Neutrophil (primary cell): Measurements from ENCODE around the gene LENG1.

Experiments
- H3K27ac ChIP-seq: fragments of 200-600 bp; sonication (generic); 2 replicates; pipeline ENCODE4 v1.5.1; 2016; ENCODE audit warnings: mild to moderate bottlenecking, moderate library complexity
- H3K27me3 ChIP-seq: fragments of 200-600 bp; sonication (generic); 2 replicates; pipeline ENCODE4 v1.6.0; 2016; ENCODE audit warnings: mild to moderate bottlenecking
- H3K36me3 ChIP-seq: fragments of 200-600 bp; sonication (generic); 2 replicates; pipeline ENCODE4 v1.5.1; 2017
- H3K4me1 ChIP-seq, 2 experiments: fragments of 200-600 bp in 1 of 2; sonication (generic) in 1 of 2; 1 replicate in 1 of 2; 2 replicates in 1 of 2; pipeline versions ENCODE4 v1.5.1 to v1.6.1; 2013 to 2016; ENCODE audit warnings: low read depth in 1 of 2, low read length in 1 of 2, mild to moderate bottlenecking in 1 of 2, moderate library complexity in 1 of 2; ENCODE audit not compliant: control insufficient read depth in 1 of 2, insufficient read depth in 1 of 2
- H3K4me3 ChIP-seq, 2 experiments: fragments of 200-600 bp in 1 of 2; sonication (generic) in 1 of 2; 1 replicate in 1 of 2; 2 replicates in 1 of 2; pipeline ENCODE4 v1.5.1; 2013 to 2016; ENCODE audit warnings: low read depth in 1 of 2, low read length in 1 of 2, mild to moderate bottlenecking in 1 of 2, moderate library complexity in 1 of 2
- H3K9me3 ChIP-seq: fragments of 200-600 bp; sonication (generic); 2 replicates; pipeline ENCODE4 v1.5.1; 2016
- CTCF ChIP-seq: fragments of 200-600 bp; sonication (generic); IDR thresholded peaks from 2 replicates; pipeline ENCODE4 v1.5.1; 2016; ENCODE audit warnings: antibody characterized with exemption

Gene LENG1

DNA sequence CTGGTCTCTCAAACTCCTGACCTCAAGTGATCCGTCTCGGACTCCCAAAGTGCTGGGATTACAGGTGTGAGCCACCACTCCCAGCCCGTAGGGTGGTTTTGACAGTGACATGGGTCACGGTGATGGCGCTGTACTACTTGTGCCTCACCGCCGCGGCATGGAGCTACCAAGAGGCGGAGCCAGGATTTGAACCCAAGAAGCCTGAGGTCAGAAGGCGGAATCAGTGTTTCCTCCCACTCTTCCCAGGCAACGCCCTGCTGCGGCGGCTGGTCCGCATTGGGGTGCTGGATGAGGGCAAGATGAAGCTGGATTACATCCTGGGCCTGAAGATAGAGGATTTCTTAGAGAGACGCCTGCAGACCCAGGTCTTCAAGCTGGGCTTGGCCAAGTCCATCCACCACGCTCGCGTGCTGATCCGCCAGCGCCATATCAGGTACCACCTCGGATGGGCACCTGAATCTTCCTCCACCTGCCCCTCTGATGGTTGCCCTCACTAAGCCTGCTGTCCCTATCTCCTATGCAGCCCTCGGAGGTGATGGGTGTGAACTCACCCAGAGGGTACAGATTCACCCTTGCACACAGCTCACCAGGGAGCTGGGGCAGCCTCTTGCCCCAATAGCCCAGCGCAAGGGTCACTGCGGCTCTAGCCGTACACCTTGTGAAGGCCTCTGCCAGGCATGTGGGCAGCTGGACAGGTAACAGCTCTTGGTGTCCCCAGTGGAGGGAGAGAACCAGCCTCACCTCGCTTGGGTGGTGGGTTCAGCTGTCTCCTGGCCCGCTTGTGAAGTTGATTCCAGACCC, 46.7 kb upstream of the LENG1 start:
- Histone ChIP-seq H3K4me3 (peak overlapping the region; percentile 59 to 87), H3K27ac (peak overlapping the region; percentile 93), H3K9me3 (no peaks in the 10 kb centered on the region), H3K4me1 (peaks cover 97 to 99% of the 10 kb centered on the region in 2 experiments), H3K27me3 (no peaks in the 10 kb centered on the region), H3K36me3 (peaks cover 66% of the 10 kb centered on the region)
- TF ChIP-seq CTCF, result no peak

- peak overlapping the region; percentile 59 to 87 for H3K4me3 ChIP-seq
- no peaks in the 10 kb centered on the region for H3K9me3 ChIP-seq
- H3K4me1 ChIP-seq, result peaks cover 90 to 92% of the 10 kb centered on the region in 2 experiments
- peaks cover 69% of the 10 kb centered on the region for H3K36me3 ChIP-seq
- H3K27me3 ChIP-seq, result no peaks in the 10 kb centered on the region
- H3K27ac ChIP-seq, result peak overlapping the region; percentile 93
- TF ChIP-seq CTCF, result no peak
Measured at GRCh38 chr19:54204767-54205468, 45.4 kb upstream of the LENG1 start.

DNA sequence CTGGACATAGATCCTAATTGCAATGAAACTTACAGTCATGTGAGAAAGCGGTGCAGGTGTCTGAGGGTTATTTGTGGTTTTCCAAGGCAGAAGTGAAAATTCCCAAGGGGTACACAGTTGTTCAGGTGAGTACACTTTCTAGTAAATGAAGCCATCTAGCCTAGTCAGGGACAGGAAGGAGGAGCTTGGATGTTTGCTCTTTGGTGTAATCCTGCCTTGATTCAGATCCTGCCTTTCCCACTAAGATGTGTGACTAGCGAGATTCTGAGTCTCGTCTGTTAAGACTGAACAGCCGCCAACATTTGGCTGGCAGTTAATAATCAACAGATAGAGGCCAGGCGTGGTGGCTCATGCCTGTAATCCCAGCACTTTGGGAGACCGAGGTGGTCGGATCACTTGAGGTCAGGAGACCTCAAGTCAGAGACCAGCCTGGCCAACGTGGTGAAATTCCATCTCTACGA, 43.7 kb upstream of the LENG1 start:
- Histone ChIP-seq H3K36me3 (peaks cover 81% of the 10 kb centered on the region), H3K27me3 (no peaks in the 10 kb centered on the region), H3K4me3 (peak overlapping the region; percentile 87 to 91), H3K4me1 (peaks cover 79 to 81% of the 10 kb centered on the region in 2 experiments), H3K9me3 (no peaks in the 10 kb centered on the region), H3K27ac (peak overlapping the region; percentile 93)
- no peak for TF ChIP-seq CTCF

GRCh38 chr19:54201980-54202379, 42.5 kb upstream of the LENG1 start:
- peak overlapping the region; percentile 93 for H3K27ac ChIP-seq
- no peaks in the 10 kb centered on the region for H3K27me3 ChIP-seq
- peaks cover 84% of the 10 kb centered on the region for H3K36me3 ChIP-seq
- TF ChIP-seq CTCF, result no peak
- H3K4me1 ChIP-seq, result peaks cover 70 to 72% of the 10 kb centered on the region in 2 experiments
- H3K4me3 ChIP-seq, result peak overlapping the region; percentile 87 to 91
- H3K9me3 ChIP-seq, result no peaks in the 10 kb centered on the region

- no peak for TF ChIP-seq CTCF
Measured at GRCh38 chr19:54201172-54201701, 41.7 kb upstream of the LENG1 start.

More at GRCh38 chr19:54201172-54201701, 41.7 kb upstream of the LENG1 start:
- Histone ChIP-seq H3K9me3 (no peaks in the 10 kb centered on the region), H3K27ac (peak overlapping the region; percentile 93), H3K36me3 (peaks cover 84% of the 10 kb centered on the region), H3K4me1 (peaks cover 63 to 67% of the 10 kb centered on the region in 2 experiments), H3K4me3 (peak overlapping the region; percentile 87 to 91), H3K27me3 (no peaks in the 10 kb centered on the region)
